Activated CD8-positive, alpha-beta T cell treated with anti-CD3 and anti-CD28 coated beads for 36 hours (primary cell): ENCODE results near the gene NTRK1. TPM values are rescaled to one million over a fixed set of nuclear protein-coding genes. Genes with fewer than 3 reads are reported as not detected.

ENCODE experiments used
- ATAC-seq: fragments of 200-7000 bp; cut with Tn5 transposase; one replicate; pipeline ENCODE4 v1.10.0; 2021; ENCODE audit warnings: mild to moderate bottlenecking, moderate library complexity
- CTCF ChIA-PET: fragments of 350-600 bp; sonication (Branson Sonifier 250); formaldehyde crosslinking; loops from one replicate; lab custom pipeline; 2021; ENCODE audit warnings: antibody characterized with exemption; lab: Charles Lee
- POLR2A ChIA-PET: fragments of 350-600 bp; sonication (Branson Sonifier 250); formaldehyde crosslinking; loops from one replicate; lab custom pipeline; 2021; ENCODE audit warnings: antibody characterized with exemption; lab: Charles Lee
- DNase-seq: peaks from one replicate; pipeline ENCODE4 v3.0.0-alpha.2; 2020
- H3K27ac Mint-ChIP-seq: one replicate; pipeline ENCODE4 v1.8.0; 2021; ENCODE audit warnings: mild to moderate bottlenecking, mixed read lengths
- H3K27me3 Mint-ChIP-seq: one replicate; pipeline ENCODE4 v1.8.0; 2021; ENCODE audit warnings: mixed read lengths
- H3K36me3 Mint-ChIP-seq: one replicate; pipeline ENCODE4 v1.8.0; 2021; ENCODE audit warnings: low read depth, mixed read lengths
- H3K4me1 Mint-ChIP-seq: one replicate; pipeline ENCODE4 v1.8.0; 2021; ENCODE audit warnings: low read depth, mixed read lengths
- H3K4me3 Mint-ChIP-seq: one replicate; pipeline ENCODE4 v1.8.0; 2021; ENCODE audit warnings: mild to moderate bottlenecking, moderate library complexity, mixed read lengths
- H3K9me3 Mint-ChIP-seq: one replicate; pipeline ENCODE4 v1.8.0; 2021; ENCODE audit warnings: mixed read lengths
- intact Hi-C: fragments of 100-400 bp; cut with micrococcal nuclease; formaldehyde crosslinking; loops from one replicate; pipeline ENCODE4 v1.10.0; 2022
- total RNA-seq, 2 experiments: library from RNA; stranded (reverse); gene quantifications; one replicate each; pipeline ENCODE4 v1.2.3, GENCODE V29; 2021
- TF ChIP-seq, protein P1 (sequence below): fragments of 200-600 bp; IDR thresholded peaks from one replicate; pipeline ENCODE4 v1.8.0; 2022; ENCODE audit warnings: antibody characterized with exemption, mild to moderate bottlenecking

The NTRK1 gene
- total RNA-seq, 2 experiments from 2014 or later, result 23.5 to 25.9 TPM

DNA sequence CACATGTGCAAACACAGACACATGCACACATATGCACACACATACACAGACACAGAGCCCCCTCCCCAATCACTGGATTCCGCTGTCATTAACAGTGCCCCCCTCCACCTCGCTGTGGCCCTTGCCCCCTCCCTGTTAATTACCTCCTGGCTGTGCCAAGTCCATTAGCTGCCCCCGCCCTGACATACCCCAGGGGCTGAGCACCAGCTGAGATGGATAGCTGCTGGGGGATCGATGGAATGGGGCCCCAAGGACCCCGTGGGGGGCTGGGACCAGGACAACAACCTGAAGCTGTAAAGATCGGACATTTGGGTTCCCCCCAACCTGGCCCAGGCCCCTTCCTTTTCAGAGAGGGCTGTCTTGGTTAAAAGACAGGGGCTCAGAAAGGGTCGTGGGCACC lies 23.3 kb downstream of the NTRK1 start:
- TF ChIP-seq, protein P1, sequence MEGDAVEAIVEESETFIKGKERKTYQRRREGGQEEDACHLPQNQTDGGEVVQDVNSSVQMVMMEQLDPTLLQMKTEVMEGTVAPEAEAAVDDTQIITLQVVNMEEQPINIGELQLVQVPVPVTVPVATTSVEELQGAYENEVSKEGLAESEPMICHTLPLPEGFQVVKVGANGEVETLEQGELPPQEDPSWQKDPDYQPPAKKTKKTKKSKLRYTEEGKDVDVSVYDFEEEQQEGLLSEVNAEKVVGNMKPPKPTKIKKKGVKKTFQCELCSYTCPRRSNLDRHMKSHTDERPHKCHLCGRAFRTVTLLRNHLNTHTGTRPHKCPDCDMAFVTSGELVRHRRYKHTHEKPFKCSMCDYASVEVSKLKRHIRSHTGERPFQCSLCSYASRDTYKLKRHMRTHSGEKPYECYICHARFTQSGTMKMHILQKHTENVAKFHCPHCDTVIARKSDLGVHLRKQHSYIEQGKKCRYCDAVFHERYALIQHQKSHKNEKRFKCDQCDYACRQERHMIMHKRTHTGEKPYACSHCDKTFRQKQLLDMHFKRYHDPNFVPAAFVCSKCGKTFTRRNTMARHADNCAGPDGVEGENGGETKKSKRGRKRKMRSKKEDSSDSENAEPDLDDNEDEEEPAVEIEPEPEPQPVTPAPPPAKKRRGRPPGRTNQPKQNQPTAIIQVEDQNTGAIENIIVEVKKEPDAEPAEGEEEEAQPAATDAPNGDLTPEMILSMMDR, result no peak
- POLR2A ChIA-PET, result no interaction called here
- Mint-ChIP-seq H3K9me3 (no peaks in the 10 kb centered on the region), H3K4me3 (no peak overlapping the region), H3K27ac (no peak overlapping the region), H3K4me1 (no peaks in the 10 kb centered on the region), H3K36me3 (no peaks in the 10 kb centered on the region), H3K27me3 (peaks cover 23% of the 10 kb centered on the region)
- CTCF ChIA-PET, result interaction anchor here (0.8 to 2.0 kb wide), 4 partner anchors 9 to 158 kb away, joined by 3 to 10 read pairs (median 3); partner anchors contain the start of gene PEAR1
- ATAC-seq (no peak), DNase-seq (no peak)
- intact Hi-C loops, result no loop called here

DNA sequence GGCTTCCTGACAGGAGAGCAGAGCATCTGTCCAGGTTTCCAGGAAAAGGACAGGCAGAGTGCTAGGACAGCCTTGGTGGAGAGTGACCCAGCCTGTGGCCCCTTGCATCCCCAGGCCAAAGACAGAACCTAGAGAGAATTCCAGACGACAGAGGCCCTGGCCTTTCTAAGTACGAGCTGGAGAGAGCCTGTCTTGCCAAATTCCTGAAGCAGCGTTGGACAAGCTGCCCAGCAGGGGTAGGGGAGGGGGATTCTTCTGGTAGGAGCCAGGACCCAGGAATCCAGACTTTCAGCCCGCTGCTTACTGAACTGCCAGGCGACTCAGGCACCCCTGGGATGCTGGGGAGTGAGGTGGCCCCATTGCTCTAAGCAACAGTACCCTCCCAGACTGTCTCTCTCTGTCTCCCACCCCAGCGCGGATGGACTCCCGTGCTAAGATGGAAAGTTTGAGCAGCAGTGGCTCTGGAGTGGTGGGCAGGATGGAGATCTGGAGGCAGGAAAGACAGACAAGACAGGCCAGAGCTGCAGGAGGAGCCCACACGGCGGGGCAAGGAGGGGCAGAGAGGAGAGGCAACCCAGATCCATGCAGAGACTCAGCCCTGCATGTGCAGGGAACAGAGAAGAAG lies 24.0 kb downstream of the NTRK1 start:
- intact Hi-C loops, result no loop called here
- ATAC-seq (no peak), DNase-seq (no peak)
- H3K4me1 Mint-ChIP-seq, result no peaks in the 10 kb centered on the region
- no peaks in the 10 kb centered on the region for H3K36me3 Mint-ChIP-seq
- peaks cover 25% of the 10 kb centered on the region for H3K27me3 Mint-ChIP-seq
- no peaks in the 10 kb centered on the region for H3K9me3 Mint-ChIP-seq
- H3K27ac Mint-ChIP-seq, result no peak overlapping the region
- H3K4me3 Mint-ChIP-seq, result no peak overlapping the region
- TF ChIP-seq, protein P1, result no peak
- ChIA-PET CTCF (interaction anchor here (1.1 to 2.0 kb wide), 3 partner anchors 8 to 195 kb away, joined by 4 to 10 read pairs (median 4); partner anchors contain the start of gene PEAR1), POLR2A (no interaction called here)

DNA sequence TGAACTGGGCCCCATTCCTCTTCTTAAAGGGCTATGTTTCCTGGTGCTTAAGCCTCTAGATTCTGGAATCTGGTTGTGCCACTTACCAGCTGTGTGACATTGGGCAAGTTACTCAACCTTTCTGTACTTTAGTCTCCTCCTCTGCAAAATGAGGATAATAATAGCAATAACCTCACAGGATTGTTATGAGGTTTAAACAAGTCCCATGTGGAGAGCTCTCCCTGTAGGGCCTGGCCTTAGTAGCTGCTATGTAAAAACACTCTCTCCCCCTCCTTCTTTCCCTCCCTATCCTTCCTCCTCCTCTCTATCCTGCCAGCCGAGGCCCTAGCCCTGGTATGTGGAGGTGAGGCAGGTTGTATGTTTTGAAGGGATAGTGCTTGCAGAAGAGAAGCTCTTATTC lies 24.6 kb downstream of the NTRK1 start:
- Mint-ChIP-seq H3K4me3 (no peak overlapping the region), H3K36me3 (no peaks in the 10 kb centered on the region), H3K9me3 (no peaks in the 10 kb centered on the region), H3K4me1 (peaks cover 3% of the 10 kb centered on the region), H3K27me3 (peaks cover 27% of the 10 kb centered on the region), H3K27ac (no peak overlapping the region)
- DNase-seq (no peak), ATAC-seq (no peak)
- ChIA-PET CTCF (interaction anchor here (1.1 to 2.4 kb wide), 4 partner anchors 25 to 196 kb away, joined by 4 to 12 read pairs (median 4); partner anchors contain the start of gene NTRK1), POLR2A (no interaction called here)
- TF ChIP-seq, protein P1, result no peak
- intact Hi-C loops, result no loop called here

DNA sequence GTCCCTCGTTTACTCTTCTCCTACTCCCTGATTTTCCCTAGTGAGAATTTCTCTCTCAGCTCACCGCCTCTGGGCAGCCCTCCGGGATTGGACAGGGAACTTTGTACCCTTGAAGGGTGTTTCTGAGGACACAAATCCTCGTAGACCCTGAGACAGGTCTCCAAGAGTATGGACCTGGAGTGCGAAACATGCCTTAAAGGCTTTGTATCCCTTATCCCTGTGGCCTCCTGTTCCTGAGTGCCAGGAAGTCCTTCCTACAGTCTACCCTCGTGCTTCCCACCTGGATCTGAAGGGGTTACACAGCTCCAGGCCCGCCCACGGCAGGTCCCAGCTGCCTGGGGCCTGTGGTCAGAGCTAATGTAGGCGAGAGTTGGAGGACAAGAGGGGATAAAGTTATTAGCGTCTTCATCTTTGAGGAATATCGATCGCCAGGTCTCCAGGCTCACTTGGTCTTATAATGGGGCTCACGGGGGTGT lies 25.3 kb downstream of the NTRK1 start:
- intact Hi-C loops, result no loop called here
- DNase-seq (no peak), ATAC-seq (no peak)
- Mint-ChIP-seq H3K27ac (no peak overlapping the region), H3K4me3 (no peak overlapping the region), H3K9me3 (no peaks in the 10 kb centered on the region), H3K36me3 (no peaks in the 10 kb centered on the region), H3K27me3 (peaks cover 31% of the 10 kb centered on the region), H3K4me1 (peaks cover 3% of the 10 kb centered on the region)
- TF ChIP-seq, protein P1, result no peak
- ChIA-PET CTCF (interaction anchor here (0.6 to 2.4 kb wide), 6 partner anchors 26 to 259 kb away, joined by 3 to 12 read pairs (median 4); partner anchors contain the start of gene NTRK1), POLR2A (no interaction called here)
